HepG2 (cell line): Measurements from ENCODE around the gene CTIF. TPM values are rescaled to one million over a fixed set of nuclear protein-coding genes. Genes with fewer than 3 reads are reported as not detected.

ENCODE experiments used
- ATAC-seq: fragments of 200-7000 bp; cut with Tn5 transposase; 3 replicates; pipeline ENCODE4 v1.9.1; 2020; ENCODE audit warnings: mild to moderate bottlenecking, moderate library complexity
- BruUV-seq: library from RNA; stranded (reverse); fragments of 400-500 nt; replicated peaks from 2 replicates; lab custom pipeline; 2021; lab: Mats Ljungman, UMichigan
- CTCF ChIA-PET: fragments of 300-600 bp; formaldehyde crosslinking; extraction: SDS; loops from one replicate; lab custom pipeline; 2021; ENCODE audit warnings: low total read pairs, inconsistent platforms, low intra/inter-chr PET ratio; lab: Yijun Ruan, JAX
- POLR2A ChIA-PET: fragments of 350-600 bp; sonication (Branson Sonifier 250); formaldehyde crosslinking; loops from one replicate; lab custom pipeline; 2020; ENCODE audit warnings: antibody characterized with exemption, inconsistent platforms; lab: Yijun Ruan, JAX
- DNase-seq: peaks from one replicate; pipeline ENCODE4 v3.0.0-alpha.2; 2015; ENCODE audit warnings: low spot score
- FAIRE-seq: peaks from 3 replicates; lab custom pipeline; 2011; peaks lifted over from hg19 to GRCh38; lab: Jason Lieb, UNC
- H2AFZ ChIP-seq: one replicate; pipeline ENCODE4 v1.6.1; 2011; ENCODE audit warnings: low read length, inconsistent platforms
- H3K27ac ChIP-seq: fragments of 300-600 bp; 3 replicates; pipeline ENCODE4 v1.8.0; 2011; ENCODE audit warnings: mixed run types, mild to moderate bottlenecking, mixed read lengths, low read length, inconsistent platforms; ENCODE audit not compliant: insufficient read depth; ENCODE audit errors: extremely low read length
- H3K27me3 ChIP-seq, 2 experiments: fragments of 200-600 bp in 1 of 2; 2 replicates in 1 of 2; 3 replicates in 1 of 2; pipeline versions ENCODE4 v1.6.0 to v1.8.0; 2011; ENCODE audit warnings: low read length in 2 of 2, mild to moderate bottlenecking in 2 of 2, moderate library complexity in 2 of 2, inconsistent platforms in 1 of 2; ENCODE audit not compliant: insufficient read depth in 2 of 2, control insufficient read depth in 1 of 2
- H3K36me3 ChIP-seq, 2 experiments: fragments of 200-600 bp in 1 of 2; replicated peaks in 1 of 2; 2 replicates in 1 of 2; 3 replicates in 1 of 2; pipeline versions ENCODE4 v1.5.1 to v1.8.0; 2011; ENCODE audit warnings: low read length in 2 of 2, inconsistent platforms in 1 of 2; ENCODE audit not compliant: insufficient read depth in 2 of 2, control insufficient read depth in 1 of 2
- H3K4me1 ChIP-seq: 2 replicates; pipeline ENCODE4 v1.5.1; 2012; ENCODE audit warnings: low read length, inconsistent platforms; ENCODE audit not compliant: insufficient read depth
- H3K4me2 ChIP-seq: 2 replicates; pipeline ENCODE4 v1.6.0; 2011; ENCODE audit warnings: low read depth, low read length, inconsistent platforms
- H3K4me3 ChIP-seq, 3 experiments: fragments of 200-600 bp in 1 of 3; sonication (generic), shearing (Covaris generic) in 1 of 3; replicated peaks in 1 of 3; 2 replicates each; pipeline ENCODE4 v1.5.1; 2011 to 2016; ENCODE audit warnings: low read length in 3 of 3, inconsistent platforms in 2 of 3, low read depth in 2 of 3, mild to moderate bottlenecking in 2 of 3, control low read depth in 1 of 3, mixed read lengths in 1 of 3; ENCODE audit not compliant: insufficient read depth in 1 of 3
- H3K79me2 ChIP-seq: one replicate; pipeline ENCODE4 v1.6.1; 2011; ENCODE audit warnings: low read length, inconsistent platforms; ENCODE audit not compliant: insufficient read depth
- H3K9ac ChIP-seq: 2 replicates; pipeline ENCODE4 v1.6.0; 2011; ENCODE audit warnings: mild to moderate bottlenecking, low read depth, low read length, inconsistent platforms; ENCODE audit not compliant: insufficient read depth
- H3K9me3 ChIP-seq: 2 replicates; pipeline ENCODE4 v1.5.1; 2012; ENCODE audit warnings: mild to moderate bottlenecking, low read length
- H4K20me1 ChIP-seq: 2 replicates; pipeline ENCODE4 v1.6.0; 2011; ENCODE audit warnings: inconsistent platforms, mild to moderate bottlenecking, low read length, moderate library complexity; ENCODE audit not compliant: insufficient read depth
- RBM22 ChIP-seq: fragments of 200-400 bp; formaldehyde crosslinking; optimal IDR thresholded peaks from 2 replicates; pipeline ENCODE3; 2017; ENCODE audit warnings: mild to moderate bottlenecking, low read length, moderate library complexity
- SKI ChIP-seq: fragments of 450-650 bp; IDR thresholded peaks from one replicate; pipeline ENCODE4 v1.6.1; 2018; ENCODE audit warnings: mild to moderate bottlenecking; ENCODE audit not compliant: partially characterized antibody
- ZNF235 ChIP-seq: sonication (generic); formaldehyde crosslinking; IDR thresholded peaks from 2 replicates; pipeline ENCODE4 v1.8.1; 2023; ENCODE audit warnings: mild to moderate bottlenecking, missing genetic modification reagents, borderline replicate concordance
- ZNF572 ChIP-seq: sonication (generic); formaldehyde crosslinking; IDR thresholded peaks from 2 replicates; pipeline ENCODE4 v1.5.1; 2020; ENCODE audit warnings: mild to moderate bottlenecking, missing genetic modification reagents
- WGBS: methylation state at CpG from one replicate; pipeline ENCODE4 v1.1.6; 2017; ENCODE audit warnings: low lambda C conversion rate; 5-methylcytosine and 5-hydroxymethylcytosine counted together
- in situ Hi-C: cut with HindIII; loops from 2 replicates; pipeline ENCODE4 v1.10.0; 2017; ENCODE audit warnings: low pct_unique_long_range_greater_than_20kb; ENCODE audit not compliant: extremely low pct_ligation_motif_present
- intact Hi-C: fragments of 100-400 bp; cut with micrococcal nuclease; formaldehyde crosslinking; loops from one replicate; pipeline ENCODE4 v1.10.0; 2022; ENCODE audit not compliant: unreplicated experiment
- polyA plus RNA-seq, 8 experiments: library from polyadenylated mRNA; depleted of rRNA in 3 of 8; stranded (reverse) in 7 of 8; unstranded in 1 of 8; fragments of >200 nt; fragmentation: Illumina TruSeq in 4 of 8; extraction: Trizol in 4 of 8; gene quantifications; 2 replicates each; pipeline versions ENCODE4 v1.2.1 to v1.2.3, GENCODE V29; 2011 to 2016; ENCODE audit warnings: low read depth in 4 of 8, missing spikeins in 1 of 8, mixed read lengths in 1 of 8; ENCODE audit not compliant: insufficient read depth in 1 of 8
- total RNA-seq, 5 experiments: library from RNA; depleted of rRNA; stranded (reverse); fragments of >200 nt; fragmentation: Illumina TruSeq; extraction: Trizol; gene quantifications; 2 replicates each; pipeline ENCODE4 v1.2.3, GENCODE V29; 2016; ENCODE audit warnings: low read depth in 1 of 5

The CTIF gene
- total and polyA plus RNA-seq, 2 of the 13 experiments (the other 11 are each of a cell fraction or from before 2014, with no cell fraction given) = 18.2 to 28.0 TPM

DNA sequence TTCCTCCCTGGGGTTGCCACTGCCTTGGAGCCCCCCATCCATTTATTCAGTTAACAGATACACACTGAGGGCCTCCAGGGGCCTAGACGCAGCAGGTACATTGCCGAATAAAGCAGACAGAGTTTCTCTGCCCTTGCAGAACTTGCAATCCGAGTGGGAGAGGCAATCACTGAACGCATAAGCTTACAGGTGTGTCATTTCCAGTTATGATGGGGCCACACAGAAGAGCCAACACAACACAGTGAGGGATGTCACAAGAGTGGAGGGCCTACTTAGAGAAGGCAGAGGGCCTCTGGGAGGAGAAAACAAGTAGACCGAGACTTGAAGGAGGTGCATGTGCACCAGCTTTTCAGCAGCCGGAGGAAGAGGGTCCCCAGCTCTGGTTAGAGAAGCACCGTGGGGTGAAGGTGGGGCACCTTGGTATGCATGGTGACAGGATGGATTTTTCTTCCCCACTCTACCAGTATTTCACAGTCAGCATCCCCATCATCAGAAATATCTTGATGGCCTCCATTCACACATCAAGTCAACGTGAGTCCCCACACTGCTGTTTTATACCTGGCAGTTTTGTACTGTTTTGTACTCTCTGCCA, 261.0 kb downstream of the CTIF start:
- DNase-seq = no peak
- peaks cover 9 to 60% of the 10 kb centered on the region in 2 experiments; a peak in 4 of 5 replicates for H3K36me3 ChIP-seq

DNA sequence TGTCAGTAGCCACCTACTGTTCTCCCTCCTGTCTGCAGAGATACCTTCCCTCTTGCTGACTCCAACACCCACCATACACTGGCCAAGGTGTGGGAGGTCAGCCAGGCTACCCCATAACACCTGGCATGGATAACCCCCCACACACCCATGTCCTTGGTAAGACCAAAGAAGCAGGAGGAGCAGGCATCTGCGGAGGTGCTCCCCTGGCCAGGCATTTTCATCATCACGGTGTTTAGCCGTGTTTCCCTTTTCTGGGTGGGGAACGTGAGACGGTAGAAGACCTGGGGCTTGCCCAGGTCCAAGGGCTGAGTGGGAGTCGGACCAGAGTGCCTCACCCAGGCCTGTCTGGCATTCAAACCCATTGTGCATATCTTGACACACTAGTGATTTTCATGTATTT, 261.6 kb downstream of the CTIF start:
- no peaks in the 10 kb centered on the region for H3K27me3 ChIP-seq
- intact Hi-C loops (no loop called here), in situ Hi-C loops (no loop called here)
- no TSS peak for BruUV-seq
- no peaks in the 10 kb centered on the region for H4K20me1 ChIP-seq
- H3K9ac ChIP-seq = no peak overlapping the region
- H3K36me3 ChIP-seq = peaks cover 10 to 63% of the 10 kb centered on the region in 2 experiments; a peak in 4 of 5 replicates
- H2AFZ ChIP-seq = no peak overlapping the region
- H3K27ac ChIP-seq = no peak overlapping the region
- no peaks in the 10 kb centered on the region for H3K79me2 ChIP-seq
- 100% methylated on average over 4 of the region's 6 CpGs for WGBS
- no peak for TF ChIP-seq SKI
- TF ChIP-seq ZNF572 (CRISPR knock-in tag) = no peak
- ChIA-PET POLR2A (no interaction called here), CTCF (no interaction called here)
- no peak for ATAC-seq
- no peaks in the 10 kb centered on the region for H3K9me3 ChIP-seq
- no peak overlapping the region for H3K4me3 ChIP-seq
- peaks cover 13% of the 10 kb centered on the region for H3K4me1 ChIP-seq
- no peak for DNase-seq
- no peak for FAIRE-seq
- no peak overlapping the region for H3K4me2 ChIP-seq

More for the DNA sequence above, 261.0 kb downstream of the CTIF start:
- in situ Hi-C loops = no loop called here
- H3K27me3 ChIP-seq = no peaks in the 10 kb centered on the region
- ChIA-PET CTCF (no interaction called here), POLR2A (no interaction called here)
- H4K20me1 ChIP-seq = no peaks in the 10 kb centered on the region
- no peak overlapping the region for H3K4me2 ChIP-seq
- ATAC-seq = no peak
- intact Hi-C loops = no loop called here
- TF ChIP-seq ZNF235 (CRISPR knock-in tag) (no peak), RBM22 (peak; percentile 14)
- WGBS = 96% methylated on average over 8 of the region's 8 CpGs
- H3K4me1 ChIP-seq = peaks cover 13% of the 10 kb centered on the region
- no peak overlapping the region for H3K4me3 ChIP-seq
- FAIRE-seq = no peak
- H3K9me3 ChIP-seq = no peaks in the 10 kb centered on the region
- BruUV-seq = no TSS peak
- no peaks in the 10 kb centered on the region for H3K79me2 ChIP-seq
- H3K27ac ChIP-seq = no peak overlapping the region
- H2AFZ ChIP-seq = no peak overlapping the region
- no peak overlapping the region for H3K9ac ChIP-seq
